ENCODE data around the gene OR4D11. TPM values are rescaled to one million over a fixed set of nuclear protein-coding genes. Genes with fewer than 3 reads are reported as not detected.

Gene OR4D11
- total RNA-seq, 1 donor from 2014 or later: not detected

Other genes with a start within 250 kb of the OR4D11 start
- gene OR5AN1, start 144.7 kb upstream of the OR4D11 start, total RNA-seq: not detected
- gene OR5A2, start 77.2 kb upstream of the OR4D11 start, total RNA-seq: not detected
- gene OR5A1, start 67.1 kb upstream of the OR4D11 start, total RNA-seq: not detected
- not detected for gene OR4D6, start 46.6 kb upstream of the OR4D11 start, total RNA-seq
- gene OR4D10, start 30.3 kb upstream of the OR4D11 start, total RNA-seq: not detected
- not detected for gene OR4D9, start 8.0 kb downstream of the OR4D11 start, total RNA-seq
- 60.5 TPM for gene OSBP, start 112.2 kb downstream of the OR4D11 start, total RNA-seq
- gene PATL1, start 165.5 kb downstream of the OR4D11 start, total RNA-seq: 4.2 TPM
- gene OR10V1, start 210.3 kb downstream of the OR4D11 start, total RNA-seq: not detected

Measured in skeletal muscle tissue (tissue), 1 donor.